ENCODE data around the gene SLC39A11.
"Not testable (repeated sequence)": the region's sequence is repeated elsewhere in the genome, so short reads cannot be mapped to it uniquely, and the experiment has no call there.

SLC39A11 gene

GRCh38 chr17:72838581-72838980, 253.9 kb downstream of the SLC39A11 start:
- no peak overlapping the region for H3K4me3 ChIP-seq (ENCODE audit: low read length)
- no peak for DNase-seq (ENCODE audit: low read depth)
- TF ChIP-seq CTCF (conservative IDR thresholded peaks at IDR 0.05; ENCODE audit: low read depth, low read length) = no peak

GRCh38 chr17:72838068-72838467, 254.4 kb downstream of the SLC39A11 start:
- no peak overlapping the region for H3K4me3 ChIP-seq (ENCODE audit: low read length)
- DNase-seq (ENCODE audit: low read depth) = no peak
- TF ChIP-seq CTCF (conservative IDR thresholded peaks at IDR 0.05; ENCODE audit: low read depth, low read length) = no peak

- no peak overlapping the region for H3K4me3 ChIP-seq (ENCODE audit: low read length)
- DNase-seq (ENCODE audit: low read depth) = no peak
- no peak for TF ChIP-seq CTCF (conservative IDR thresholded peaks at IDR 0.05; ENCODE audit: low read depth, low read length)
Observed at GRCh38 chr17:72837335-72837734, 255.2 kb downstream of the SLC39A11 start.

- no peak for TF ChIP-seq CTCF (conservative IDR thresholded peaks at IDR 0.05; ENCODE audit: low read depth, low read length)
- DNase-seq (ENCODE audit: low read depth) = no peak
- H3K4me3 ChIP-seq (ENCODE audit: low read length) = no peak overlapping the region
Observed at GRCh38 chr17:72833128-72833765, 259.2 kb downstream of the SLC39A11 start.

GRCh38 chr17:72832306-72832705, 260.2 kb downstream of the SLC39A11 start:
- DNase-seq (ENCODE audit: low read depth) = no peak
- H3K4me3 ChIP-seq (ENCODE audit: low read length) = no peak overlapping the region
- no peak for TF ChIP-seq CTCF (conservative IDR thresholded peaks at IDR 0.05; ENCODE audit: low read depth, low read length)

- DNase-seq (ENCODE audit: low read depth) = no peak
- no peak overlapping the region for H3K4me3 ChIP-seq (ENCODE audit: low read length)
- TF ChIP-seq CTCF (conservative IDR thresholded peaks at IDR 0.05; ENCODE audit: low read depth, low read length) = no peak
Observed at GRCh38 chr17:72829883-72830282, 262.6 kb downstream of the SLC39A11 start.

GRCh38 chr17:72826602-72827001, 265.9 kb downstream of the SLC39A11 start:
- no peak for DNase-seq (ENCODE audit: low read depth)
- H3K4me3 ChIP-seq (ENCODE audit: low read length) = no peak overlapping the region
- no peak for TF ChIP-seq CTCF (conservative IDR thresholded peaks at IDR 0.05; ENCODE audit: low read depth, low read length)

- H3K4me3 ChIP-seq (ENCODE audit: low read length); DNase-seq (ENCODE audit: low read depth): not testable (repeated sequence)
Observed at GRCh38 chr17:72826059-72826458, 266.4 kb downstream of the SLC39A11 start.
